ENCODE results near the gene SYN1. TPM values are rescaled to one million over a fixed set of nuclear protein-coding genes. Genes with fewer than 3 reads are reported as not detected.

The SYN1 gene
- polyA plus RNA-seq, 3 donors = 0.11 to 4.0 (median 0.29) TPM

GRCh38 chrX:47590984-47591383 is 28.7 kb downstream of the SYN1 start:
- Mint-ChIP-seq H3K4me3 (no peak overlapping the region), H3K27me3 (ENCODE audit: low read depth in 3 of 3) (peaks cover 0 to 6% (median 3%) of the 10 kb centered on the region in 3 donors), H3K27ac (no peak overlapping the region), H3K4me1 (no peaks in the 10 kb centered on the region), H3K9me3 (peaks cover 0 to 5% (median 0%) of the 10 kb centered on the region in 7 donors), H3K36me3 (peaks cover 7 to 9% of the 10 kb centered on the region in 2 donors)
- Histone ChIP-seq H2AFZ (ENCODE audit: insufficient read depth, low read depth, low read length, poor library complexity, severe bottlenecking) (no peak overlapping the region), H3K4me3 (replicated peaks in 1 of 3; ENCODE audit: low read depth in 2 of 3, low read length in 3 of 3) (no peak overlapping the region), H3K9me3 (replicated peaks in 1 of 2; ENCODE audit: control insufficient read depth in 1 of 2, insufficient read depth in 1 of 2, low read length in 2 of 2) (no peaks in the 10 kb centered on the region), H3K27ac (ENCODE audit: low read depth in 1 of 2, low read length in 2 of 2) (no peak overlapping the region), H3K4me1 (ENCODE audit: control insufficient read depth in 1 of 2, insufficient read depth in 2 of 2, low read length in 2 of 2) (no peaks in the 10 kb centered on the region), H4K20me1 (ENCODE audit: insufficient read depth, low read length) (peaks cover 7% of the 10 kb centered on the region), H3K36me3 (replicated peaks in 1 of 2; ENCODE audit: control insufficient read depth in 1 of 2, insufficient read depth in 2 of 2, low read length in 2 of 2) (peaks cover 0 to 8% of the 10 kb centered on the region in 2 donors), H3K4me2 (replicated peaks; ENCODE audit: extremely low read depth, low read length, poor library complexity, severe bottlenecking) (no peak overlapping the region), H3K9ac (ENCODE audit: insufficient read depth, low read length, poor library complexity, severe bottlenecking) (no peak overlapping the region), H3K27me3 (ENCODE audit: control insufficient read depth in 2 of 2, insufficient read depth in 2 of 2, low read length in 2 of 2) (no peaks in the 10 kb centered on the region), H3K79me2 (ENCODE audit: insufficient read depth, low read length) (no peaks in the 10 kb centered on the region)
- 100% methylated on average over 2 of the region's 5 CpGs for WGBS (ENCODE audit: insufficient coverage)
- TF ChIP-seq CTCF (IDR thresholded peaks at IDR 0.05) = no peak
- intact Hi-C loops (cut with micrococcal nuclease) = no loop called here
- no peak for DNase-seq

DNA sequence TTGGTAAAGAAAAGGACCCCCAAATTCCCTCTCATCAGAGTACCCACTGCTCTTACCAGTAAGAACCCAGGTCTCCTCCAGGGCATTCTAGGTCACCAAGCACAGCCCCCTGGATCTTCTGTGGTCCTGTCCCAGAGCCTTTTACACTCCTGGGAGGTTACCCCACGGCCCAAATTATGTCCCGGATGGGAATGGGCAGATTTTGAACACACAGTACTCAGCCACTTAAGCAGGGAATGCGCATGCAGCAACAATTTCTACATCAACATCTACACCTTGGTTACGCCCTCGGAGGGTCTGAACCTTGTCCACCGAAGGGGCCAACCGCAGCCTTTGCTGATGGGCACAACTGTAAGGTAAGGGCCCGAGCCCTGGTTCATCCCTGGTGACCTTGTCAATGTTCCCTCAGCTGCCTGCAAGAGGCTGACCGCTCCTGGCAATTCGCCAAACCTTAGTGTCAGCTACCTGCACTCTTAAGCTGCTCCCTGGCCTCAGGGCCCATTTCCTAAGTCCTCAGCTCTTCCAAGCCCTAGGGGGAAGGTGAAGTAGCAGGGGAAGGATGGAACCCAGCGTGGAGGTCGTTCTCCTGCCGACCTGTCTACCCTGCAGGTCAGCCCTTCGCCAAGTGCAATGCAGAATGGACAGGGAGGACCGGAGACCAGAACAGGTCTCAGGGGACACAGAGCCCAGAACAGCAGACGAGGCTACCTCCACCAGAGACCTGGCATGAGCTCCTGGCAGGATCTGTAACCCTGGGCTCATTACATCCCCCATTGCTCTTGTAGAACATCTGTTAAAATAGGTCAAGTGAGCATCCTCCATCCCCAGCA is 31.5 kb downstream of the SYN1 start:
- no peak overlapping the region for H3K9ac ChIP-seq (ENCODE audit: insufficient read depth, low read length, poor library complexity, severe bottlenecking)
- Mint-ChIP-seq H3K9me3 (no peaks in the 10 kb centered on the region), H3K4me3 (no peak overlapping the region), H3K27ac (peak overlapping the region in 3 of 7 donors; percentile 16 to 78 (median 37)), H3K36me3 (peaks cover 32 to 35% of the 10 kb centered on the region in 2 donors), H3K27me3 (ENCODE audit: low read depth in 3 of 3) (peaks cover 0 to 4% (median 3%) of the 10 kb centered on the region in 3 donors), H3K4me1 (peaks cover 20% of the 10 kb centered on the region)
- H3K27me3 ChIP-seq (ENCODE audit: control insufficient read depth in 2 of 2, insufficient read depth in 2 of 2, low read length in 2 of 2) = no peaks in the 10 kb centered on the region
- H3K4me2 ChIP-seq (replicated peaks; ENCODE audit: extremely low read depth, low read length, poor library complexity, severe bottlenecking) = no peak overlapping the region
- WGBS (ENCODE audit: insufficient coverage) = 100% methylated on average over 4 of the region's 16 CpGs
- no peak for DNase-seq
- H2AFZ ChIP-seq (ENCODE audit: insufficient read depth, low read depth, low read length, poor library complexity, severe bottlenecking) = no peak overlapping the region
- H3K36me3 ChIP-seq (replicated peaks in 1 of 2; ENCODE audit: control insufficient read depth in 1 of 2, insufficient read depth in 2 of 2, low read length in 2 of 2) = peaks cover 6 to 25% of the 10 kb centered on the region in 2 donors
- H3K79me2 ChIP-seq (ENCODE audit: insufficient read depth, low read length) = peaks cover 6% of the 10 kb centered on the region
- no peak for TF ChIP-seq CTCF (IDR thresholded peaks at IDR 0.05)
- no peak overlapping the region for H3K4me3 ChIP-seq (replicated peaks in 1 of 3; ENCODE audit: low read depth in 2 of 3, low read length in 3 of 3)
- intact Hi-C loops (cut with micrococcal nuclease) = loop anchor here in 1 of 2 donors (5.0 kb wide), 1 partner anchor 39 kb away; the partner anchor contains the start of gene CFP
- H3K27ac ChIP-seq (ENCODE audit: low read depth in 1 of 2, low read length in 2 of 2) = no peak overlapping the region
- H3K4me1 ChIP-seq (ENCODE audit: control insufficient read depth in 1 of 2, insufficient read depth in 2 of 2, low read length in 2 of 2) = peaks cover 8 to 15% of the 10 kb centered on the region in 2 donors
- H3K9me3 ChIP-seq (replicated peaks in 1 of 2; ENCODE audit: control insufficient read depth in 1 of 2, insufficient read depth in 1 of 2, low read length in 2 of 2) = no peaks in the 10 kb centered on the region
- H4K20me1 ChIP-seq (ENCODE audit: insufficient read depth, low read length) = peaks cover 23% of the 10 kb centered on the region

Data from CD14-positive monocyte (primary cell).